Heart left ventricle (tissue), 16 donors: ENCODE data around the gene TNPO2. TPM values are rescaled to one million over a fixed set of nuclear protein-coding genes. Genes with fewer than 3 reads are reported as not detected.

Source experiments
- ATAC-seq, 4 donors: fragments of 200-7000 bp; cut with Tn5 transposase; one replicate each; pipeline ENCODE4 v1.9.1; 2020 to 2022; ENCODE audit warnings: moderate library complexity in 4 of 4, mild to moderate bottlenecking in 3 of 4, moderate number of reproducible peaks in 1 of 4
- DNase-seq, 5 donors: peaks; one replicate each; pipeline ENCODE4 v3.0.0-alpha.2; 2020
- H3K27ac ChIP-seq, 12 donors: fragments of 200-600 bp; sonication (generic) in 4 of 12; one replicate each; pipeline versions ENCODE4 v1.5.0 to v1.8.0; 2016 to 2022; ENCODE audit warnings: mild to moderate bottlenecking in 2 of 12
- H3K27me3 ChIP-seq, 9 donors: fragments of 200-600 bp; sonication (generic) in 2 of 9; one replicate each; pipeline versions ENCODE4 v1.5.1 to v1.8.0; 2016 to 2022; ENCODE audit warnings: mild to moderate bottlenecking in 3 of 9
- H3K36me3 ChIP-seq, 9 donors: fragments of 200-600 bp; sonication (generic) in 2 of 9; one replicate each; pipeline versions ENCODE4 v1.5.0 to v1.8.0; 2018 to 2022; ENCODE audit warnings: mild to moderate bottlenecking in 2 of 9
- H3K4me1 ChIP-seq, 12 donors: fragments of 200-600 bp; sonication (generic) in 4 of 12; one replicate each; pipeline versions ENCODE4 v1.5.0 to v1.8.0; 2016 to 2022; ENCODE audit warnings: mild to moderate bottlenecking in 3 of 12
- H3K4me3 ChIP-seq, 12 donors: fragments of 200-600 bp; sonication (generic) in 4 of 12; one replicate each; pipeline versions ENCODE4 v1.5.0 to v1.8.0; 2017 to 2022; ENCODE audit warnings: mild to moderate bottlenecking in 9 of 12, moderate library complexity in 4 of 12
- H3K9me3 ChIP-seq, 12 donors: fragments of 200-600 bp; sonication (generic) in 4 of 12; one replicate each; pipeline versions ENCODE4 v1.5.0 to v1.8.0; 2016 to 2022; ENCODE audit warnings: mild to moderate bottlenecking in 1 of 12
- POLR2A ChIP-seq, 2 donors: fragments of 450-650 bp; IDR thresholded peaks; one replicate each; pipeline ENCODE4 v1.6.1; 2017; ENCODE audit warnings: antibody characterized with exemption in 2 of 2, mild to moderate bottlenecking in 2 of 2, moderate library complexity in 2 of 2
- WGBS, 4 donors: extraction: QIAGEN DNeasy Blood & Tissue Kit in 2 of 4; methylation state at CpG; one replicate each; pipeline versions ENCODE4 v1.1.5 to v1.1.7; 2013 to 2018; 5-methylcytosine and 5-hydroxymethylcytosine counted together
- intact Hi-C, 10 donors: fragments of 100-400 bp; cut with DNase I; formaldehyde crosslinking; loops; one replicate each; pipeline versions ENCODE4 v1.11.1 to v1.14.2; 2022
- polyA plus RNA-seq, 2 donors: library from polyadenylated mRNA; stranded (reverse); fragments of 200-250 nt; gene quantifications; one replicate each; pipeline ENCODE4 v1.2.3, GENCODE V29; 2013
- total RNA-seq, 9 donors: library from RNA; depleted of rRNA in 2 of 9; stranded (reverse); fragments of >200 nt in 2 of 9; fragmentation: NEBNext Ultra II Directional in 3 of 9; extraction: Animal tissue kit (Norgen Biotek cat#: 25700) in 3 of 9; gene quantifications; one replicate each; pipeline versions ENCODE4 v1.1.0 to v1.2.4, GENCODE V29; 2016 to 2023
- TF ChIP-seq, protein P1 (sequence below), 12 donors: fragments of 200-600 bp; sonication (generic) in 4 of 12; IDR thresholded peaks; one replicate each; pipeline versions ENCODE4 v1.5.0 to v1.8.0; 2018 to 2022; ENCODE audit warnings: antibody characterized with exemption in 12 of 12, mild to moderate bottlenecking in 5 of 12
- donor health status: ischemic (EF 13 %, LVEDD 7.1; RV severe dilation, severe dysfunction).
- donor health status: healthy with polysubstance abuse.
- donor health status: DM: no; HTN: yes; CAD: no.
- donor health status: DM: no; HTN: no; CAD: no.
- donor health status: ischemic (EF 25% LVEDD 6.9; RV normal size, moderate dysfunction).
- donor health status: ischemic (EF 25% LVEDD 5.7; RV mildly dilated, moderate dysfunction).
- donor health status: healthy.
- donor health status: DM: yes; HTN: yes; CAD: no.
- donor health status: ischemic (EF 35%, LVEDD 5.7; RV mildly dilated, moderate dysfunction).
- donor health status: nonischemic (EF 11% LVEDD 7.7; RV severe dilation, severe dysfunction).
- donor health status: DM: yes; HTN: yes; CAD: no.
- donor health status: PGD.
- donor health status: ischemic (EF 29% LVEDD 5.4; RV normal size, mild dysfunction).
- donor health status: nonischemic (EF 23%, LVEDD 6.1; RV moderate dilation, normal function).

The TNPO2 gene
- total and polyA plus RNA-seq, 11 donors = 18.0 to 57.4 (median 37.0) TPM

DNA sequence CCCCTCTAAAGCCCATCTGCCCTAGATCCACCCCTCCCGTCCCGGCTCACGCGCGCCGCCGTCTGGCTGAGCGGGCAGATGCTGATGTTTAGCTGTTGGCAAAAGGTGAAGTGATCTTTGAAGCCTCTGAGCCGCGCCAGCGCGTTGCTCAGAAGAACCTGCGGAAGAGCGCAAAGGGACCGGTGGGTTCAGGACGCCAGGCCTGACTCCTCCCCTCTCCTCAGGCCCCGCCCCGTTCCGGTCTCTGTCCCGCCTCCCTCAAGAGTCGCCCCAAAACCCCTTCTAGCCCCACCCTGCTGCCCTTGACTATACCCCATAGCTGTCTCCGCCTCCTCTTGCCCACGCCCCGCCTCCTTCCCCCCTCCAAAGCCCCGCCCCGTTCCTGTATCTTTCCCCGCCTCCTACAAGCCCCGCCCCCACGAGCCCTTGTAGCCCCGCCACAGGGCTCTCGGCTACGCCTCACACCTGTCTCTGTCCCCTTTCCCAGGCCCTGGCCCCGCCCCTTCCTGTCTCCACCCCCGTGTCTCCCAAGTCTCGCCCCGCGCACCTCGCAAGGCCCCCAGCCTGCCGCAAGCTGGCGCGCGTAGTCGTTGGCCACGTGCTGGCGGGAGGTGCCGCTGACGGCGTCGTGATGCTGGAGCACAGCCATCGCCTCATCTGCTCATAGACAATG, 66.7 kb downstream of the TNPO2 start:
- DNase-seq = no peak
- Histone ChIP-seq H3K27ac (no peak overlapping the region), H3K9me3 (no peaks in the 10 kb centered on the region), H3K4me1 (no peaks in the 10 kb centered on the region), H3K36me3 (peaks cover 0 to 87% (median 62%) of the 10 kb centered on the region in 9 donors), H3K4me3 (no peak overlapping the region), H3K27me3 (no peaks in the 10 kb centered on the region)
- intact Hi-C loops = no loop called here
- ATAC-seq = peak in 2 of 4 donors; percentile 33
- WGBS, 4 donors = 60 to 69% (median 67%) methylated on average over 50 of the region's 50 CpGs
- no peak for TF ChIP-seq POLR2A (IDR thresholded peaks at IDR 0.05)

DNA sequence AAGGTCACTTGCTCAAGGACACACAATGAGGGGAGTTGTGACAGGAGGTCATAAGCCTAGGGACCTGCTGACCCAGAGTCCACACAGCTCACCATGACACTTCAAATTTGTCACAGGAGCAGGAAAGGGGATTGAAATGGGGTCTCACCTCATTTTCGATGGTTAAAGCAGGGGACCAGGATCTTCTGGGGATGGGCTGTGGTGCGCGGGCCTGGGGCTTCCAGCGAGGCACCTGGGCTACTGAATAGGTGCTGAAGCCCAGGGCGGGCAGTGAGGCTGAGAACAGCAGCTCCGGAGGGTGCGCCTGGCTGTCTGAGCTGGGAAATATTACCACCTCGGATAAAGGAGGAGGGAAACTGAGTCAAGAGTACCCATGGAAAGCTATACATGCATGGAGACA, 68.2 kb downstream of the TNPO2 start:
- Histone ChIP-seq H3K27me3 (no peaks in the 10 kb centered on the region), H3K4me3 (no peak overlapping the region), H3K4me1 (no peaks in the 10 kb centered on the region), H3K9me3 (no peaks in the 10 kb centered on the region), H3K36me3 (peaks cover 0 to 86% (median 47%) of the 10 kb centered on the region in 9 donors), H3K27ac (no peak overlapping the region)
- intact Hi-C loops = no loop called here
- WGBS, 4 donors = 94 to 97% (median 97%) methylated on average over 8 of the region's 8 CpGs
- TF ChIP-seq, protein P1, sequence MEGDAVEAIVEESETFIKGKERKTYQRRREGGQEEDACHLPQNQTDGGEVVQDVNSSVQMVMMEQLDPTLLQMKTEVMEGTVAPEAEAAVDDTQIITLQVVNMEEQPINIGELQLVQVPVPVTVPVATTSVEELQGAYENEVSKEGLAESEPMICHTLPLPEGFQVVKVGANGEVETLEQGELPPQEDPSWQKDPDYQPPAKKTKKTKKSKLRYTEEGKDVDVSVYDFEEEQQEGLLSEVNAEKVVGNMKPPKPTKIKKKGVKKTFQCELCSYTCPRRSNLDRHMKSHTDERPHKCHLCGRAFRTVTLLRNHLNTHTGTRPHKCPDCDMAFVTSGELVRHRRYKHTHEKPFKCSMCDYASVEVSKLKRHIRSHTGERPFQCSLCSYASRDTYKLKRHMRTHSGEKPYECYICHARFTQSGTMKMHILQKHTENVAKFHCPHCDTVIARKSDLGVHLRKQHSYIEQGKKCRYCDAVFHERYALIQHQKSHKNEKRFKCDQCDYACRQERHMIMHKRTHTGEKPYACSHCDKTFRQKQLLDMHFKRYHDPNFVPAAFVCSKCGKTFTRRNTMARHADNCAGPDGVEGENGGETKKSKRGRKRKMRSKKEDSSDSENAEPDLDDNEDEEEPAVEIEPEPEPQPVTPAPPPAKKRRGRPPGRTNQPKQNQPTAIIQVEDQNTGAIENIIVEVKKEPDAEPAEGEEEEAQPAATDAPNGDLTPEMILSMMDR (IDR thresholded peaks at IDR 0.05) = no peak
- no peak for TF ChIP-seq POLR2A (IDR thresholded peaks at IDR 0.05)
- ATAC-seq (no peak), DNase-seq (no peak)

DNA sequence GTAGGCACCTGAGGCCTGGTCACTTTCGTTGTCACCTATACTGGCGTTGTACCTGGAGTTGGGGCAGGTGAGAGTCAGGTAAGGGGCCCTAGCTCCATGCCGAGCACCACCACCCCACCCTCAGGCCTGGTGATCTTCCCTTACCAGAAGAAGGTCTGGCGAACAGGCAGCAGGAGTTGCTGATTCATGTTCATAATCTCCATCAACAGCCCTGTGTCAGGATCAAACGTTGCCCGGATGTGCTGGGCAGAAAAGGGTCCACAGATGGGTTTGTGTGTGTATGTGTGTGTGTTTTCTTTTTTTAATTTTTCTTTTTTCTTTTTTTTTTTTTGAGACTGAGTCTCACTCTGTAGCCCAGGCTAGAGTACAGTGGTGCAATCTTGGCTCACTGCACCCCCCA, 71.5 kb downstream of the TNPO2 start:
- intact Hi-C loops = no loop called here
- ATAC-seq = no peak
- Histone ChIP-seq H3K27me3 (no peaks in the 10 kb centered on the region), H3K9me3 (no peaks in the 10 kb centered on the region), H3K27ac (no peak overlapping the region), H3K4me3 (no peak overlapping the region), H3K36me3 (peaks cover 0 to 54% (median 27%) of the 10 kb centered on the region in 9 donors), H3K4me1 (peaks cover 3 to 18% (median 10%) of the 10 kb centered on the region in 12 donors)
- no peak for TF ChIP-seq POLR2A (IDR thresholded peaks at IDR 0.05)
- TF ChIP-seq, protein P1 (IDR thresholded peaks at IDR 0.05) = no peak
- WGBS, 4 donors = 93 to 96% (median 95%) methylated on average over 5 to 6 of the region's 6 CpGs
- DNase-seq = no peak

DNA sequence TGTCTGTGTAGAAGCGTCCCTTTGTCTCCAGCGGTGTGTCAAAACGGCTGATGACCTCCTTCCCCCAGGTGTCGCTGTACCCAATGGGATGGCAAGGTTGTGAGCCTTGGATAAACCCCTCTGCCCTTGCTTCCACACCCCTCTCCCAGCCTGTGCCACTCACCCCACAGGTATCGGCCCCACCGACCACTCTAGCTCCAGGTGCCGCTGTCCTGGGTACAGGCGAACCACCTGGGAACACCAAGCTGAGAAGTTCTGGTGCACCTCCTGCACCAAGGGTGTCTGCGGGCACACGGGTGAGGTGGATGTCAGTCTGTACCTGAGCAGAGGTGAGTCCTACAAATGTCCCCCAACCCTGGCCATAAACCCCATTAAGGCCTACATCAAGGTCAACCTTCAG, 73.8 kb downstream of the TNPO2 start:
- peaks cover 3 to 18% (median 10%) of the 10 kb centered on the region in 12 donors for H3K4me1 ChIP-seq
- H3K36me3 ChIP-seq = peaks cover 0 to 32% (median 9%) of the 10 kb centered on the region in 9 donors
- H3K27ac ChIP-seq = no peak overlapping the region
- H3K4me3 ChIP-seq = no peak overlapping the region
- ATAC-seq (no peak), DNase-seq (no peak)
- 96 to 98% (median 96%) methylated on average over 10 of the region's 10 CpGs for WGBS, 4 donors
- H3K9me3 ChIP-seq = no peaks in the 10 kb centered on the region
- intact Hi-C loops = no loop called here
- TF ChIP-seq, protein P1 (IDR thresholded peaks at IDR 0.05) = no peak
- no peak for TF ChIP-seq POLR2A (IDR thresholded peaks at IDR 0.05)
- H3K27me3 ChIP-seq = no peaks in the 10 kb centered on the region

Other genes with a start within 250 kb of the TNPO2 start
- 1 to 10 TPM in 8 of 9 donors, under 1 TPM in 1; 0.89 to 2.9 (median 1.7) TPM for gene ZNF709, start 239.1 kb downstream of the TNPO2 start, total RNA-seq
- gene ZNF709, start 239.1 kb downstream of the TNPO2 start, polyA plus RNA-seq = 1 to 10 TPM; 1.3 TPM
- 10 to 100 TPM in 2 of 9 donors, 1 to 10 TPM in 7; 6.1 to 10.4 (median 8.0) TPM for gene ZNF564, start 172.4 kb downstream of the TNPO2 start, total RNA-seq
- 1 to 10 TPM; 4.0 to 5.6 TPM for gene ZNF564, start 172.4 kb downstream of the TNPO2 start, polyA plus RNA-seq
- 1 to 10 TPM; 3.7 to 8.9 (median 5.3) TPM for gene ZNF490, start 113.1 kb downstream of the TNPO2 start, total RNA-seq
- 1 to 10 TPM in 1 of 2 donors, under 1 TPM in 1; 0.91 to 1.1 TPM for gene ZNF490, start 113.1 kb downstream of the TNPO2 start, polyA plus RNA-seq
- 10 to 100 TPM in 8 of 9 donors, 1 to 10 TPM in 1; 9.4 to 22.6 (median 14.3) TPM for gene ZNF791, start 113.0 kb downstream of the TNPO2 start, total RNA-seq
- 1 to 10 TPM; 6.1 to 6.9 TPM for gene ZNF791, start 113.0 kb downstream of the TNPO2 start, polyA plus RNA-seq
- gene MAN2B1, start 57.2 kb downstream of the TNPO2 start, total RNA-seq = 100 to 1,000 TPM in 1 of 9 donors, 10 to 100 TPM in 8; 16.0 to 135 (median 30.7) TPM
- 10 to 100 TPM; 18.6 to 23.0 TPM for gene MAN2B1, start 57.2 kb downstream of the TNPO2 start, polyA plus RNA-seq
- 1 to 10 TPM; 6.0 to 9.2 (median 7.8) TPM for gene WDR83, start 57.1 kb downstream of the TNPO2 start, total RNA-seq
- gene WDR83, start 57.1 kb downstream of the TNPO2 start, polyA plus RNA-seq = 10 to 100 TPM; 12.3 to 13.0 TPM
- gene DHPS, start 42.1 kb downstream of the TNPO2 start, total RNA-seq = 100 to 1,000 TPM in 1 of 9 donors, 10 to 100 TPM in 8; 47.6 to 121 (median 54.6) TPM
- gene DHPS, start 42.1 kb downstream of the TNPO2 start, polyA plus RNA-seq = 10 to 100 TPM; 57.2 to 57.6 TPM
- not detected for gene GNG14, start 35.9 kb downstream of the TNPO2 start, total RNA-seq
- gene GNG14, start 35.9 kb downstream of the TNPO2 start, polyA plus RNA-seq = not detected
- 1 to 10 TPM; 1.5 to 3.6 (median 2.4) TPM for gene FBXW9, start 27.3 kb downstream of the TNPO2 start, total RNA-seq
- gene FBXW9, start 27.3 kb downstream of the TNPO2 start, polyA plus RNA-seq = 1 to 10 TPM; 1.0 to 5.0 TPM
- gene TRIR, start 10.8 kb upstream of the TNPO2 start, total RNA-seq = 100 to 1,000 TPM in 6 of 9 donors, 10 to 100 TPM in 3; 90.4 to 305 (median 118) TPM
- gene TRIR, start 10.8 kb upstream of the TNPO2 start, polyA plus RNA-seq = 100 to 1,000 TPM; 226 to 234 TPM
- gene GET3, start 13.6 kb upstream of the TNPO2 start, total RNA-seq = 10 to 100 TPM; 54.3 to 81.5 (median 61.8) TPM
- 100 to 1,000 TPM in 1 of 2 donors, 10 to 100 TPM in 1; 76.3 to 133 TPM for gene GET3, start 13.6 kb upstream of the TNPO2 start, polyA plus RNA-seq
- not detected for gene BEST2, start 27.9 kb upstream of the TNPO2 start, total RNA-seq
- not detected for gene BEST2, start 27.9 kb upstream of the TNPO2 start, polyA plus RNA-seq
- gene HOOK2, start 51.6 kb upstream of the TNPO2 start, total RNA-seq = 10 to 100 TPM; 45.5 to 90.1 (median 62.6) TPM
- gene HOOK2, start 51.6 kb upstream of the TNPO2 start, polyA plus RNA-seq = 10 to 100 TPM; 29.9 to 83.5 TPM
- gene JUNB, start 67.6 kb upstream of the TNPO2 start, total RNA-seq = 100 to 1,000 TPM in 4 of 9 donors, 10 to 100 TPM in 5; 19.6 to 205 (median 67.6) TPM
- 10 to 100 TPM; 29.6 to 52.9 TPM for gene JUNB, start 67.6 kb upstream of the TNPO2 start, polyA plus RNA-seq
- gene PRDX2, start 77.9 kb upstream of the TNPO2 start, total RNA-seq = 1,000 to 10,000 TPM in 2 of 9 donors, 100 to 1,000 TPM in 7; 435 to 1,432 (median 684) TPM
- 100 to 1,000 TPM; 544 to 645 TPM for gene PRDX2, start 77.9 kb upstream of the TNPO2 start, polyA plus RNA-seq
- 1 to 10 TPM in 7 of 9 donors, not detected in 2; 1.2 to 6.8 (median 2.2) TPM for gene THSD8, start 78.1 kb upstream of the TNPO2 start, total RNA-seq
- 1 to 10 TPM in 1 of 2 donors, under 1 TPM in 1; 0.35 to 3.2 TPM for gene THSD8, start 78.1 kb upstream of the TNPO2 start, polyA plus RNA-seq
- 1 to 10 TPM in 8 of 9 donors, under 1 TPM in 1; 0.63 to 7.6 (median 4.0) TPM for gene RNASEH2A, start 82.7 kb upstream of the TNPO2 start, total RNA-seq
- gene RNASEH2A, start 82.7 kb upstream of the TNPO2 start, polyA plus RNA-seq = 1 to 10 TPM; 1.3 to 8.6 TPM
- not detected for gene RTBDN, start 110.6 kb upstream of the TNPO2 start, total RNA-seq
- not detected for gene RTBDN, start 110.6 kb upstream of the TNPO2 start, polyA plus RNA-seq
- 1 to 10 TPM in 2 of 9 donors, under 1 TPM in 4, not detected in 3; 0.27 to 1.7 (median 0.31) TPM for gene MAST1, start 114.6 kb upstream of the TNPO2 start, total RNA-seq
- under 1 TPM; 0.15 to 0.37 TPM for gene MAST1, start 114.6 kb upstream of the TNPO2 start, polyA plus RNA-seq
- 10 to 100 TPM; 15.9 to 41.1 (median 23.3) TPM for gene DNASE2, start 157.5 kb upstream of the TNPO2 start, total RNA-seq
- gene DNASE2, start 157.5 kb upstream of the TNPO2 start, polyA plus RNA-seq = 10 to 100 TPM; 11.7 to 31.7 TPM
- gene KLF1, start 163.3 kb upstream of the TNPO2 start, total RNA-seq = under 1 TPM in 2 of 9 donors, not detected in 7; 0.19 to 0.25 TPM
- not detected for gene KLF1, start 163.3 kb upstream of the TNPO2 start, polyA plus RNA-seq
- 100 to 1,000 TPM in 1 of 9 donors, 10 to 100 TPM in 8; 29.8 to 105 (median 46.7) TPM for gene GCDH, start 167.2 kb upstream of the TNPO2 start, total RNA-seq
- gene GCDH, start 167.2 kb upstream of the TNPO2 start, polyA plus RNA-seq = 100 to 1,000 TPM in 1 of 2 donors, 10 to 100 TPM in 1; 28.7 to 107 TPM
- gene SYCE2, start 195.4 kb upstream of the TNPO2 start, total RNA-seq = under 1 TPM in 1 of 9 donors, not detected in 8; 0.24 TPM
- gene SYCE2, start 195.4 kb upstream of the TNPO2 start, polyA plus RNA-seq = under 1 TPM in 1 of 2 donors, not detected in 1; 0.06 TPM
- gene FARSA, start 209.8 kb upstream of the TNPO2 start, total RNA-seq = 10 to 100 TPM; 35.0 to 49.6 (median 40.6) TPM
- 100 to 1,000 TPM in 1 of 2 donors, 10 to 100 TPM in 1; 37.3 to 104 TPM for gene FARSA, start 209.8 kb upstream of the TNPO2 start, polyA plus RNA-seq
- gene CALR, start 214.7 kb upstream of the TNPO2 start, total RNA-seq = 100 to 1,000 TPM; 231 to 816 (median 380) TPM
- gene CALR, start 214.7 kb upstream of the TNPO2 start, polyA plus RNA-seq = 100 to 1,000 TPM; 227 to 771 TPM
- gene RAD23A, start 221.9 kb upstream of the TNPO2 start, total RNA-seq = 100 to 1,000 TPM; 130 to 272 (median 161) TPM
- 100 to 1,000 TPM; 186 to 212 TPM for gene RAD23A, start 221.9 kb upstream of the TNPO2 start, polyA plus RNA-seq
- gene GADD45GIP1, start 233.3 kb upstream of the TNPO2 start, total RNA-seq = 10 to 100 TPM; 17.2 to 63.6 (median 27.2) TPM
- 100 to 1,000 TPM in 1 of 2 donors, 10 to 100 TPM in 1; 64.9 to 119 TPM for gene GADD45GIP1, start 233.3 kb upstream of the TNPO2 start, polyA plus RNA-seq
- 10 to 100 TPM in 4 of 9 donors, 1 to 10 TPM in 5; 2.9 to 13.6 (median 9.0) TPM for gene DAND5, start 245.6 kb upstream of the TNPO2 start, total RNA-seq
- gene DAND5, start 245.6 kb upstream of the TNPO2 start, polyA plus RNA-seq = 1 to 10 TPM; 1.4 to 4.7 TPM